HEK293 (cell line): ENCODE measurements around the gene IPO8.

Experiments used
- KLF10 ChIP-seq: fragments of 450-650 bp; IDR thresholded peaks from 2 replicates; pipeline ENCODE4 v1.5.1; 2018; ENCODE audit warnings: missing biosample characterization, mild to moderate bottlenecking, missing genetic modification characterization
- PRDM2 ChIP-seq: fragments of 450-650 bp; formaldehyde crosslinking; IDR thresholded peaks from 2 replicates; pipeline ENCODE4 v1.5.1; 2016; ENCODE audit warnings: missing biosample characterization, missing genetic modification characterization, borderline replicate concordance
- ZNF18 ChIP-seq: fragments of 450-650 bp; formaldehyde crosslinking; IDR thresholded peaks from 2 replicates; pipeline ENCODE4 v1.5.1; 2016; ENCODE audit warnings: missing biosample characterization, missing genetic modification characterization
- ZNF548 ChIP-seq: fragments of 450-650 bp; formaldehyde crosslinking; IDR thresholded peaks from 2 replicates; pipeline ENCODE4 v1.5.1; 2016; ENCODE audit warnings: missing biosample characterization, missing genetic modification characterization
- TF ChIP-seq, protein P1 (sequence below): fragments of 450-650 bp; formaldehyde crosslinking; IDR thresholded peaks from 2 replicates; pipeline ENCODE4 v1.5.1; 2016; ENCODE audit warnings: missing biosample characterization, missing genetic modification characterization
- TF ChIP-seq, protein P2 (sequence below): fragments of 450-650 bp; formaldehyde crosslinking; IDR thresholded peaks from 2 replicates; pipeline ENCODE4 v1.5.1; 2017; ENCODE audit warnings: missing biosample characterization, missing genetic modification characterization
- TF ChIP-seq, protein P3 (sequence below): fragments of 450-650 bp; IDR thresholded peaks from 2 replicates; pipeline ENCODE4 v1.5.1; 2018; ENCODE audit warnings: missing biosample characterization, mild to moderate bottlenecking, missing genetic modification characterization
- TF ChIP-seq, protein P4 (sequence below): fragments of 450-650 bp; formaldehyde crosslinking; IDR thresholded peaks from 2 replicates; pipeline ENCODE4 v1.5.1; 2016; ENCODE audit warnings: missing biosample characterization, missing genetic modification characterization

DNA sequence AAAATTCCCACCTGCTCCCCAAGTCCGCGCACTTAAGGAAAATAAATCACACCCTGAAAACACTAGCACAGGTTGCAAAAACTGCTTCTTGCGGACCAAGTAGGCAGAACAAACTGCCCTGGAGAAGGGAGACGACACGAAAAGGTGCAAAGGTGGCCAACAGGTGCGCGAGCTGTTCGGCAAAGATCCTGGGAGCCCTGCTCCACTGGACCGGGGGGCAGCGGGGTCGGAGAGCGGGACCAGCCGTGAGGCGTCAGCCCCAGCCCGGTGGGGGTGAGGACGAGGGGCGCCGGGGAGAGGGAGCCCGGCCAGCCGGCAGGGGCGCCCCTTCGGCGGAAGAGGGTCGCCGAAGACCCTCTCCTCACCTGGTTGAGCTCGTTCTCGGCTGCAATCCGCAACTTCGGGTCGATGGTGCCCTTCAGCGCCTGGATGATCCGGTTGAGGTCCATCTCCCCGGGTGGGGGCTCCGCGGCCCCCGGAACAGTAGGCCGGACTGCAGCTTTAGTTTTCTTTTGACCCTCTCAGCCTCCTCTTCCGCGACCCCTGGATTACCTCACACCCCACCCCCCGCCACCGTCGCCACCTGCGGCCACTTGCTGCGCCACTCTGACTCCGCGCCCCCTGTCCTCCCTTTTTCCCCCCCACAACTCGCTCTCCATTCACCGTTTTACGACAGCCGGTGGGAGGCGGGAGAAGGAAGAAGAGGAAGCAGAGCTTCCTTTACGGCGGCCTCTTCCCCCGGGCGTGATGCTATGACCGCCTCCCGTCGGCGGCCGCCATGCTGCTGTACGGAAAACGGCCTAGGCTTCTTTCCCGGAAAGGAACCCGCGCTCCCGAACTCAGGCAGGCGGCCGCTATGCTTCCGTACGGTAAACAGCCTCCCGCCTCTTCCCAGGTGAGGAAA is at the start of gene IPO8:
- TF ChIP-seq, protein P1, sequence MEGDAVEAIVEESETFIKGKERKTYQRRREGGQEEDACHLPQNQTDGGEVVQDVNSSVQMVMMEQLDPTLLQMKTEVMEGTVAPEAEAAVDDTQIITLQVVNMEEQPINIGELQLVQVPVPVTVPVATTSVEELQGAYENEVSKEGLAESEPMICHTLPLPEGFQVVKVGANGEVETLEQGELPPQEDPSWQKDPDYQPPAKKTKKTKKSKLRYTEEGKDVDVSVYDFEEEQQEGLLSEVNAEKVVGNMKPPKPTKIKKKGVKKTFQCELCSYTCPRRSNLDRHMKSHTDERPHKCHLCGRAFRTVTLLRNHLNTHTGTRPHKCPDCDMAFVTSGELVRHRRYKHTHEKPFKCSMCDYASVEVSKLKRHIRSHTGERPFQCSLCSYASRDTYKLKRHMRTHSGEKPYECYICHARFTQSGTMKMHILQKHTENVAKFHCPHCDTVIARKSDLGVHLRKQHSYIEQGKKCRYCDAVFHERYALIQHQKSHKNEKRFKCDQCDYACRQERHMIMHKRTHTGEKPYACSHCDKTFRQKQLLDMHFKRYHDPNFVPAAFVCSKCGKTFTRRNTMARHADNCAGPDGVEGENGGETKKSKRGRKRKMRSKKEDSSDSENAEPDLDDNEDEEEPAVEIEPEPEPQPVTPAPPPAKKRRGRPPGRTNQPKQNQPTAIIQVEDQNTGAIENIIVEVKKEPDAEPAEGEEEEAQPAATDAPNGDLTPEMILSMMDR (tag by site-specific recombination): peak; percentile 84
- TF ChIP-seq KLF10 (tag by site-specific recombination): no peak
- TF ChIP-seq, protein P2, sequence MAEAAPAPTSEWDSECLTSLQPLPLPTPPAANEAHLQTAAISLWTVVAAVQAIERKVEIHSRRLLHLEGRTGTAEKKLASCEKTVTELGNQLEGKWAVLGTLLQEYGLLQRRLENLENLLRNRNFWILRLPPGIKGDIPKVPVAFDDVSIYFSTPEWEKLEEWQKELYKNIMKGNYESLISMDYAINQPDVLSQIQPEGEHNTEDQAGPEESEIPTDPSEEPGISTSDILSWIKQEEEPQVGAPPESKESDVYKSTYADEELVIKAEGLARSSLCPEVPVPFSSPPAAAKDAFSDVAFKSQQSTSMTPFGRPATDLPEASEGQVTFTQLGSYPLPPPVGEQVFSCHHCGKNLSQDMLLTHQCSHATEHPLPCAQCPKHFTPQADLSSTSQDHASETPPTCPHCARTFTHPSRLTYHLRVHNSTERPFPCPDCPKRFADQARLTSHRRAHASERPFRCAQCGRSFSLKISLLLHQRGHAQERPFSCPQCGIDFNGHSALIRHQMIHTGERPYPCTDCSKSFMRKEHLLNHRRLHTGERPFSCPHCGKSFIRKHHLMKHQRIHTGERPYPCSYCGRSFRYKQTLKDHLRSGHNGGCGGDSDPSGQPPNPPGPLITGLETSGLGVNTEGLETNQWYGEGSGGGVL: peak; percentile 95
- TF ChIP-seq PRDM2 (tag by site-specific recombination): 0 out of 2 replicates have a peak, but pooled peaks have one; percentile 48
- TF ChIP-seq, protein P3, sequence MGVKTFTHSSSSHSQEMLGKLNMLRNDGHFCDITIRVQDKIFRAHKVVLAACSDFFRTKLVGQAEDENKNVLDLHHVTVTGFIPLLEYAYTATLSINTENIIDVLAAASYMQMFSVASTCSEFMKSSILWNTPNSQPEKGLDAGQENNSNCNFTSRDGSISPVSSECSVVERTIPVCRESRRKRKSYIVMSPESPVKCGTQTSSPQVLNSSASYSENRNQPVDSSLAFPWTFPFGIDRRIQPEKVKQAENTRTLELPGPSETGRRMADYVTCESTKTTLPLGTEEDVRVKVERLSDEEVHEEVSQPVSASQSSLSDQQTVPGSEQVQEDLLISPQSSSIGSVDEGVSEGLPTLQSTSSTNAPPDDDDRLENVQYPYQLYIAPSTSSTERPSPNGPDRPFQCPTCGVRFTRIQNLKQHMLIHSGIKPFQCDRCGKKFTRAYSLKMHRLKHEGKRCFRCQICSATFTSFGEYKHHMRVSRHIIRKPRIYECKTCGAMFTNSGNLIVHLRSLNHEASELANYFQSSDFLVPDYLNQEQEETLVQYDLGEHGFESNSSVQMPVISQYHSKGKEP: no peak
- TF ChIP-seq, protein P4, sequence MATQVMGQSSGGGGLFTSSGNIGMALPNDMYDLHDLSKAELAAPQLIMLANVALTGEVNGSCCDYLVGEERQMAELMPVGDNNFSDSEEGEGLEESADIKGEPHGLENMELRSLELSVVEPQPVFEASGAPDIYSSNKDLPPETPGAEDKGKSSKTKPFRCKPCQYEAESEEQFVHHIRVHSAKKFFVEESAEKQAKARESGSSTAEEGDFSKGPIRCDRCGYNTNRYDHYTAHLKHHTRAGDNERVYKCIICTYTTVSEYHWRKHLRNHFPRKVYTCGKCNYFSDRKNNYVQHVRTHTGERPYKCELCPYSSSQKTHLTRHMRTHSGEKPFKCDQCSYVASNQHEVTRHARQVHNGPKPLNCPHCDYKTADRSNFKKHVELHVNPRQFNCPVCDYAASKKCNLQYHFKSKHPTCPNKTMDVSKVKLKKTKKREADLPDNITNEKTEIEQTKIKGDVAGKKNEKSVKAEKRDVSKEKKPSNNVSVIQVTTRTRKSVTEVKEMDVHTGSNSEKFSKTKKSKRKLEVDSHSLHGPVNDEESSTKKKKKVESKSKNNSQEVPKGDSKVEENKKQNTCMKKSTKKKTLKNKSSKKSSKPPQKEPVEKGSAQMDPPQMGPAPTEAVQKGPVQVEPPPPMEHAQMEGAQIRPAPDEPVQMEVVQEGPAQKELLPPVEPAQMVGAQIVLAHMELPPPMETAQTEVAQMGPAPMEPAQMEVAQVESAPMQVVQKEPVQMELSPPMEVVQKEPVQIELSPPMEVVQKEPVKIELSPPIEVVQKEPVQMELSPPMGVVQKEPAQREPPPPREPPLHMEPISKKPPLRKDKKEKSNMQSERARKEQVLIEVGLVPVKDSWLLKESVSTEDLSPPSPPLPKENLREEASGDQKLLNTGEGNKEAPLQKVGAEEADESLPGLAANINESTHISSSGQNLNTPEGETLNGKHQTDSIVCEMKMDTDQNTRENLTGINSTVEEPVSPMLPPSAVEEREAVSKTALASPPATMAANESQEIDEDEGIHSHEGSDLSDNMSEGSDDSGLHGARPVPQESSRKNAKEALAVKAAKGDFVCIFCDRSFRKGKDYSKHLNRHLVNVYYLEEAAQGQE (tag by site-specific recombination): peak; percentile 60; the same call in 1 of the 2 replicates
- TF ChIP-seq ZNF18: peak; percentile 28; the same call in 1 of the 2 replicates
- no peak for TF ChIP-seq ZNF548
